GM19397 (cell line): Measurements from ENCODE around the gene PPM1G.

Experiments
- ATAC-seq: cut with Tn5 transposase; IDR thresholded peaks from one replicate; pipeline ENCODE4 v1.9.1; 2021; ENCODE audit warnings: mild to moderate bottlenecking, moderate library complexity; ENCODE audit not compliant: unreplicated experiment

PPM1G gene

GRCh38 chr2:27416151-27416550, 6.8 kb upstream of the PPM1G start:
- no peak for ATAC-seq

- ATAC-seq = no peak
Measured at GRCh38 chr2:27412419-27413152, 3.2 kb upstream of the PPM1G start.

- ATAC-seq = peak; percentile 15
Measured at GRCh38 chr2:27408601-27409320, 630 bp downstream of the PPM1G start.

GRCh38 chr2:27407798-27408491, 1.4 kb downstream of the PPM1G start:
- ATAC-seq = no peak

GRCh38 chr2:27400348-27401135, 8.8 kb downstream of the PPM1G start:
- ATAC-seq = no peak

- ATAC-seq = no peak
Measured at GRCh38 chr2:27398962-27399361, 10.4 kb downstream of the PPM1G start.

- ATAC-seq = no peak
Measured at GRCh38 chr2:27393225-27393624, 16.2 kb downstream of the PPM1G start.

GRCh38 chr2:27390822-27391679, 18.3 kb downstream of the PPM1G start:
- ATAC-seq = no peak

- ATAC-seq = no peak
Measured at GRCh38 chr2:27381577-27382181, 27.7 kb downstream of the PPM1G start.

GRCh38 chr2:27380626-27381545, 28.5 kb downstream of the PPM1G start, which contains the start of gene ZNF513:
Gene ZNF513, minus strand, starts transcription at chr2:27380734. Its CDS starts 208 bp downstream, at chr2:27380526.
- ATAC-seq = peak; percentile 86

- no peak for ATAC-seq
Measured at GRCh38 chr2:27379836-27380625, 29.4 kb downstream of the PPM1G start.

GRCh38 chr2:27379383-27379835, 30.0 kb downstream of the PPM1G start:
- ATAC-seq = no peak

- no peak for ATAC-seq
Measured at GRCh38 chr2:27378809-27379290, 30.5 kb downstream of the PPM1G start.

GRCh38 chr2:27378096-27378808, 31.1 kb downstream of the PPM1G start:
- ATAC-seq = no peak

GRCh38 chr2:27377618-27378095, 31.7 kb downstream of the PPM1G start:
- ATAC-seq = no peak

- ATAC-seq = no peak
Measured at GRCh38 chr2:27376866-27377617, 32.3 kb downstream of the PPM1G start.
